Endometrium (tissue), 2 donors: Measurements from ENCODE around the gene WDR35.
"Not testable (repeated sequence)": the region's sequence is repeated elsewhere in the genome, so short reads cannot be mapped to it uniquely, and the experiment has no call there.

Source experiments
- FAIRE-seq: peaks from 2 replicates; lab custom pipeline; 2012; peaks lifted over from hg19 to GRCh38; lab: Jason Lieb, UNC
- donor health status: control.
- donor health status: control.

WDR35 gene

DNA sequence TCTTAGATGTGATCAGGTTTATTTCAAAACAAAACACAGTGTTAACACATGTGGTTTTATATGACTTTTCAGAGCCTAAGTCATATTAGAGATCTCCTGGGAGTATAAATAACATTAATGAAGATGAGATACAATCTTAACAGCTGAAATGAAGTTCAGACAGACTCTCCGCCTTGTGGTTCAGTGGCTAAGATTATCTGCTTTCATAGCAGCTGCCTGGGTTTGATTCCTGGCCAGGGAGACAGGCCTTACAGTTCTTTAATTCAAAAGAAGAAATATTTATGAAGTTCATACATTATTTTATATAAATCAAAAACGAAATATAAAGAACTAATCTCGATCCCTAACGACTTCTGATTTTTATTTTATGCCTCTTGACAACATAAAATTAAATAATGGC is 52.9 kb downstream of the WDR35 start:
- FAIRE-seq = peak; percentile 94

DNA sequence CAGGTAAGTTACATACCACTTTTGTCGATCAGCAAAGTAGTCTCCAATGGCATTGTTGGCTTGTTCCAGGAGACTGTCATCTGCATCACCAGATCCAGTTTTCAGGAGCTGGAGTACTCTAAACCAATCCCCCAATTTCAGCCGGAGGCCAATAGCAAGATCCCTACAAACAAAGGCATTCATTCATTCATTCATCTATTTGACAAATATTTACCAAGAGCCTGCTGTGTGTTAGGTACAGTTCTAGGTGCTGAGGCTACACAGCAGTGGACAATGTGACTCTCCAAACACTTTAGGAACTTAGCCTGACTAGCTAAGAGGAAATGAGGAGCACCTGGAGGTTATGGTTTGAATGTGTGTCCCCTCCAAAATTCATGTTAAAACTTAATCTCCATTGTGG is 53.7 kb downstream of the WDR35 start:
- FAIRE-seq = no peak

DNA sequence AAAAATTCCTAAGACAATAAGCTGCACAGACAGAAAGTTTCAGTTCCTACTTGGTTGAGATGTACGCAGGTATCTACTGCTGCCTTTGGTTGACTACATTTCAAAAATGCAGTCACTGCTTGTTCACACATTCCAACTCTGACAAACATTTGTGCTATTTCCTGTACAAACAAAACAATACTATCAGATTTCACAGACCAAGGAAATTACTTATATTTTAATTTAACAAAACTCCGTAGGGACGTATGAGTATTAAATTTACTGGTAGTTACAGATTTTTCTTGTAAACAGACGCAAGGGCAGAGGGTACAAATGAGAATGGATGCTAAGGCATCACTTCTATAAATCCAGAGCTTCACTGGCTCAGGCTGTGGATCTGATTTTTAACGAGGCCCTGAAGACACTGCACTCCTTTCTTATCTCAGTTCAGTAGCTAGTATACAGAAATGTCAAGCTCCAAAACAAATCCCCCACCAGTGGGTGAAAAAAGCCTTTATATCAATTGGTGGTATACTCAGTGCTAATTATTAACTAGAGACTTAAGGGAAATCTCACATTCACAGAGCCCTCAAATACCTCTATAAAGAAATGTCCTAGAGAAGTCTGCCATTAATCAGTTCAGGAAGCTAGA is 56.4 kb downstream of the WDR35 start:
- peak; percentile 86 for FAIRE-seq

DNA sequence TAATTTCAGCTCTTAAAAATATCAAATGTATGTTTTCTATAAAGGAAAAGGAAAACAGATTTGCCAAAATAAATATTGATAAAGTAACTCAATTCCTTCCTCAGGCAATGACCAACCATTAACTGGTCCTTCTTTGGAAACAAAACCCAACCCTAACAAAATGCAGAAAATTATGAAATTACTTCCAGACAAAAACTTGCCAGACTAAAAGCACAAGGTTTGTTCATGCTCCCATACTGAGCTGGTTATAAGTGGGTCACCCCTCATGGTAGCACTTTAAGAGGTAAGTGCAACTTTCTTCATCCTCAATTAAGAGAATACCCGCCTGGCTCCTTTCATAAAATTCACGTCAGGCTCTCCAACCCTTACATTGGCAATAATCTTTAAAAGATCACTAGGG is 57.0 kb downstream of the WDR35 start:
- FAIRE-seq = no peak

DNA sequence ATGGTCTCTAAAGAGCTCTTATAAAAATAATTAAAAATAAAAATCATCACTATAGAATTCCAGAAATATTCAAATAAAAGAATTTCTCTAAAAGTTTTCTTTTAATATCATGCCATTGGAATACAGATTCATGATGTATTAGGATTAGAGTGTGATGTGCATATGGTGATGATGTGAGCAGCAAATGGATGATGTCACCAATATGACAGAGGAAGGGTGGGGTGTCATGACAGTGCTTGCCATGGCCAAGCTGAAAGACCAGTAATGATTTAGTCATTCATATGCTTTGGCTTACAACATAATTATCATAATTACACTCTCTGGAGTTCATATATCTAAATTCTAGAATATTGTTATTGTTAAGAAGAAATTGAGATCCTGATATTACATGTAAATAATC is 60.7 kb downstream of the WDR35 start:
- no peak for FAIRE-seq

DNA sequence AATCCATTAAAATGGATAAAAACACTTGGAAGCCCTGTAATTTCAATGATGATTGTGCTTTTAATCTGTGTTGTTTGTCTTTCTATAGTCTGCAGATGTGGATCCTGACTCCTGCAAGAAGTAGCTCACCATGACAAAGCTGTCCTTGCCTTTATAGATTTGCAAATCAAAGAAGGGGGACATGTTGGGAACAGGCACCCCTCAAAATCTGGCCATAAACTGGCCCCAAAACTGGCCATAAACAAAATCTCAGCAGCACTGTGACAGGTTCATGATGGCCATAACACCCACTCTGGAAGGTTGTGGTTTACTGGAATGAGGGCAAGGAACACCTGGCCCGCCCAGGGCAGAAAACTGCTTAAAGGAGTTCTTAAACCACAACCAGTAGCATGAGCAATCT is 62.1 kb downstream of the WDR35 start:
- FAIRE-seq = not testable (repeated sequence)

DNA sequence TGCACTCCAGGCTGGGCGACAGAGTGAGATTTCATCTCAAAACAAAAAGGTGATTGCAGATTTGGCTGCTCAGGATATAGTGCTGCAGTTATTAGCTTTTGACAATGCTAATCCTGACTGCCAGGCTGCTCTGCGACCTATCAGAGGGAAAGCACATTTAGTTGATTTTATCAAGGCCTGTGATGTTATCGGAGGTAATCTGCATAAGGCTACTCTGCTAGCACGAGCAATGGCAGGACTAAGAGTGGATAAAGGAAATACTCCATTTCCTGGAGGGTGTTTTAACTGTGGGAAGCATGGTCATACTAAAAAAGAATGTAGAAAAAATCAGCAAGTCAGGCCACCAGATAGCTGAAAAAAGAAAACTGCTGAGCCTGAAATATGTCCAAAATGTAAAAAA is 65.4 kb downstream of the WDR35 start:
- not testable (repeated sequence) for FAIRE-seq

DNA sequence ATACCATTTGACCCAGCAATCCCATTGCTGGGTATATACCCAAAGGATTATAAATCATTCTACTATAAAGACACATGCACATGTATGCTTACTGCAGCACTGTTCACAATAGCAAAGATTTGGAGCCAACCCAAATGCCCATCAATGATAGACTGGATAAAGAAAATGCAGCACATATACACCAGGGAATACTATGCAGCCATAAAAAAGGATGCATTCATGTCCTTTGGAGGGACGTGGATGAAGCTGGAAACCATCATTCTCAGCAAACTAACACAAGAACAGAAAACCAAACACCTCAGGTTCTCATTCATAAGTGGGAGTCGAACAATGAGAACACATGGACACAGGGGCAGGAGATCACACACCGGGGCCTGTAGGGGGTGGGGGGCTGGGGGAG is 67.7 kb downstream of the WDR35 start:
- FAIRE-seq = not testable (repeated sequence)

DNA sequence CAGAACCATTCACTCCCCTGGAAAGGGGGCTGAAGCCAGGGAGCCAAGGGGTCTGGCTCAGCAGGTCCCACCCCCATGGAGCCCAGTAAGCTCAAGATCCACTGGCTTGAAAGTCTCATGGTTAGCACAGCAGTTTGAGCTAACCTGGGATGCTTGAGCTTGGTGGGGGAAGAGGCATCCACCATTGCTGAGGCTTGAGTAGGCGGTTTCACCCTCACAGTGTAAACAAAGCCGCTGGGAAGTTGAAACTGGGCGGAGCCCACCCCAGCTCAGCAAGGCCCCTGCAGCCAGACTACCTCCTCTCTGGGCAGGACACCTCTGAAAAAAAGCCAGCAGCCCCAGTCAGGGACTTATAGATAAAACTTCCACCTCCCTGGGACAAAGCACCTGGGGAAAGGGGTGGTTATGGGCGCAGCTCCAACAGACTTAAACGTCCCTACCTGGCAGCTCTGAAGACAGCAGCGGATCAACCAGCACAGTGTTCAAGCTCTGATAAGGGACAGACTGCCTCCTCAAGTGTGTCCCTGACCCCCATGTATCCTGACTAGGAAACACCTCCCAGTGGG is 73.4 kb downstream of the WDR35 start:
- FAIRE-seq = no peak

DNA sequence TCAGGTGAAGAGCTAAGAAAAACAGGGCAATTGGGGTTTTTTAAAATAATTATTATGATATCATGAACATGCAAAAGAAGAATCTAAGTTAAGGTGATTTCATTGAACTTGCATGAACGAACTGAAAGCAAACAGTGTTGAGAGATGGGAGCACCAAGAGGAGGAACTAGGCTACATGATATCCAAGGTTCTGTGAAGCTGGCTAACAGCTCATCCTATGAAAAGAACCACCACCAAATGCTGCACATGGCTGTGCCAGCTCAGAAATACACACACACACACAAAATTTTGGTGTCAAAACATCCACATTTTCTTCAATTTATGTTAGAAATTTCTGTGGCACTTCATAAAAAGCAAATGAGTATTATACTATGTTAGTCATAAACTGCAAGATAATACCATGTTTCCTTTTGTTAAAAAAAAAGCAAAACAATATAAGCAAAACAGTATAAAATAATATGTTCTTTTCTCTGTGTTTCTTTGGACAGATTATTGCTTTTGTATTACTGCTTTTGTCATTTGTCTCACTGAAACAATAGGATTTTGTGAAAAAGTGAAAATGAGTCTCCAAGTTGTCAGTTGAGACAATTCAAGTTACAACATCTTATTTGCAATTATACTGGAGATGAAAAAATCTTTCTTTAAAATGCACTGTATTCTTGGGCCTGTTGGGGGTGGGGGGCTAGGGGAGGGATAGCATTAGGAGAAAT is 75.5 kb downstream of the WDR35 start:
- no peak for FAIRE-seq

DNA sequence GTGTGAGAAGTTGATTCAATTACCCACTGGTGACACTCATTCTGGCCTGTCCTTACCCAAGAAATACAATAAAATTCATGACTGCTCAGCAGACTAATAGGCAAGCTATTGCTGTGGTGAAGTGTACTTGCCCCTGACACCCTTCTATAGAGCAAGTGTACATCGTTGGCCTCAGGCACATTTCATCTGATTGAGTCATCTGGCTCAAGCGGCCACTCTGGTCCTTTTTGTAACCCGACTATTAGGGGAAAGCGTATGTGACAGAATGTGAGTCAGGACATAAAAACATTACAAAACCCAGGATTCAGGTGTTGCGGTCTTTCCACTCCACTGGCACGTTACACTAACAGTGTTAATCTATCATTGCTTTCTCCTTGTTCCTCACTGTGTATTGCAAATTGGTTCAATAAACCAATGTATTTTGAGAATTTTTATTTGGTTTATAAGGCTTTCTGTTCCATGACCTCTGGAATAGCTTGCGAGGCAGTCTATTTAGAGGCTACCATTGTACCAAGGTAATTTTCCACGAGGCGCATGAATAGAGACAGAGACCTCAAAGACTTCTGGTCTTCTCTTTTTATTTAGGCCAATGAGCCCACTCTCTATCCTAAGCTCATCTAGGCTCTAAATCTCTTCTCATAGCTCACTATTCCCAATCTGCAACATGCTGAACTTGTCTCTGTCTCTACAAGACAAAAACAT is 77.9 kb downstream of the WDR35 start:
- FAIRE-seq = no peak

DNA sequence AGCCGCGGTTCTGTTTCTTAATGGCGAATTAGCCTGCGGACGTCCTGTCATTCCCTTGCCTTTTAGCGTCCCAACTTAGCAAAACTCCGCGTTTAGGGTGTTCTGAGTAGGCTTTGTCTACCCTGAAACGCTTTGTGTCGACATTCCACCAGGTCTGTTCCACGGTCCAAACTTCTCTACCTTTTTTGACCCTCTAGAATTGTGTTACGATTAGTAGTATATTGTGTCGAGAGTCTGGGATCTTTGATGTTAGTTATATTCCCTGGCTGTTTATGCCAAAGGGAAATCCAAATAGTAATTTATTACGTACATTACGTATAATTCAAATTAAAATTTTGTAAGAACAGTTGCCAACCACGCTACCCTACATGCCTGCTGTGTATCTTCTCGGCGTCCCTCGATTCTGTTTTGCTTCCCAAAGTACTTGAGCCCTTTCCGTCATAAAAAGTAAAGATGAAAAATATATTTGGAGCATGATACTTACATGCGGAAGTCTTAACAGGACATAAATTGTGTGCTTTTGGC is 87.6 kb downstream of the WDR35 start:
- FAIRE-seq = no peak

DNA sequence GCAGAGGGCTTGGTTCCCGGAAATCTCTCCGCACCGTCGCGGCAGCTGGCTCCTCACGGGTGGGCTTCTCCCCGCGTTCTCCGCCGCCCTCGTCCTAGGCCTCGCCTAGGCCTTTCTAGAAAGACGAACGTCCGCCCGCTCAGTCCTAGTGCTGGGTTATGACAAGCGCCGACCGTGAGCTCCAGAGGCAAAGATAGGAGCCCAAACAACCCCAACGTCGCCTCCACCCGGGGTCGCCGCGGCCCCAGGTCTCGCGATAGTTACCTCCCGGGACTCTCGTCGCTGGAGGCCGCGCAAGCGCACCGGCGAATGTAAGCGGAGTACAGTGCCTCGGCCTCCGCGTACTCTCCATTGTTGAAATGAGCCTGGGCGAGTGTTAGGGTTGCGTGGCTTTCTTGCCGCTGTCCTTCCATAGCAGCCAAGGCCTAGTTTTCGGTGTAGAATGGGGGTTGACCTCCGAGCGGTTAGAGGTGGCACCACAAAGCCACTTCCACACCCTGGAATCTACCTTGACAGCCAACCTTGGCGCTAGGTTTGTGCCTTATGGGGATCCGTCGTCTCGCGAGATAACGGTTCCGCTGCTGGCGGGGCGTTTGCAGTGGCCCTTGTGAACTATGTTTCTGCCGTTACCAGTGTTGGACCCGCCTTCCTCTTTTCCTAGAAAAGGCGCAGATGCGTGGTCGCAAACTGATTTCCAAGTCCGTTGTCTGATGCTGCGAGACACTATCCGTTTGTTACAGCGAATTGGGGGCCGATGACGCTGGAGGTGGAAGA is 88.3 kb downstream of the WDR35 start, which contains the start of gene TTC32:
TSS of gene TTC32 (minus strand) at position 542 of the 774 bp plus-strand sequence. CDS start at position 413, 129 bp downstream.
- no peak for FAIRE-seq

DNA sequence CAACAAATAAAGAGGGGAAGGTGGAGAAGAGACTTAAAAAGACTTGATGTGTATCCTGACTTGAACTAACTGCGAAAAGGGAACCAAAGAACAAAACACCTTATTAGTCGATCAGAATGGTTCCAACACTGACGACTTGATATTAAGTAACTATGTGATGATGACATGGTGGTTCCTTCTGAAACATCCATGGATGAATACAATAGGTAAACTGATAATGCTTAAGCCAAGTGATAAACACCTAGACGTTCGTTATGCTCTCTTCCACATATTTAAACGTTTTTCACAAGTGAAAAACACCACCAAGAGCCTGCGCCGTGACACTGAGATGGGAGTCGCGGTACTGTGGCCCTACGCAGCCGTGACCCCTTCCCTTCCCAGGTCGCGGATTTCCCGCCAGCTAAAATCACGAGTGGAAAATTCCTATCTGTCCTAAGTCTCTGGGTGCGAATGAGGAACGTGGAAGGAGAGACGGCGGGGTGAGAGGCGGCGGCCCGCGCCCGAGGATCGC is 88.9 kb downstream of the WDR35 start:
- FAIRE-seq = no peak

DNA sequence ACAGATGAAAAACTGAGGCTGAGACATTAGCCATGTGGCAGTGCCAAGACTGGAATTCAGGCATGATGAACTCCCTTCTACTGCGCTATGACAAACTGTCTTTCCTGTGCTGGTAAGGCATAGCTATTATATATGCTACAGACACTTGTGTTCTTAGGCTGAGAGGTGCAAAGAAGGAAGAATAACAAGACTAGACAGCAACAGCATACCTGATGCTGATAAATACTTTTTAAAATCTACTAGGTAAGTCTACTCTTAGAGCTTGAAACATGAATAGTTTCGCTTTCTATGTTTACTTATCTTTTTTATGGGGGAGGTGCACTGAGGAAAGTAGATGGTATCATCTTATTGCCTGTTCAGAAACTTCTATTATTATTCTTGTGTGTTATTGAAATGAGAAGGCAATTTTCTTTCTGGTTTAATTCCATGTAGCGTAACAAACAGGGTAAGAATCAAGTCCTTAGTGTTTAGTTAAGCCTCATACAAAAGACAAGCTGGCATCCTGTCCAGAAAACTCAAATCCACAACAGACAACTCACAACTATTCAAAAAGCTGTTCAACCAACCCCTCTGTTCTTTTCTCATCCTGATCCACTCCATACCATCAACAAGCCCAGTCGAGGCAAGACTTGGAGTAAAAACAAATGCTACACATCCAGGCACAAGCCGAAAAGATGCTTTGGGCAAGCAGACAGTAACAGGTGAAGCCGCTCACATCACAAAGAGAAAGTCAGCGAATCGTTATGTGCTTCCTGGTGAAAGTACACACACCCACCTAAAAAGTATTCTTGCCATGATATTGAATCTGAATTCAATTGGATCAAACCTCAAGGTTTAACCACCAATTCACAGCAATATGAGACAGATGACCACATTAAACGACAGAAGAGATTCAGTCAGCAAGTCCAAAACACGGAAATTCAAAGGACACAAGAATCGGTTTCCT is 89.6 kb downstream of the WDR35 start:
- FAIRE-seq = no peak

DNA sequence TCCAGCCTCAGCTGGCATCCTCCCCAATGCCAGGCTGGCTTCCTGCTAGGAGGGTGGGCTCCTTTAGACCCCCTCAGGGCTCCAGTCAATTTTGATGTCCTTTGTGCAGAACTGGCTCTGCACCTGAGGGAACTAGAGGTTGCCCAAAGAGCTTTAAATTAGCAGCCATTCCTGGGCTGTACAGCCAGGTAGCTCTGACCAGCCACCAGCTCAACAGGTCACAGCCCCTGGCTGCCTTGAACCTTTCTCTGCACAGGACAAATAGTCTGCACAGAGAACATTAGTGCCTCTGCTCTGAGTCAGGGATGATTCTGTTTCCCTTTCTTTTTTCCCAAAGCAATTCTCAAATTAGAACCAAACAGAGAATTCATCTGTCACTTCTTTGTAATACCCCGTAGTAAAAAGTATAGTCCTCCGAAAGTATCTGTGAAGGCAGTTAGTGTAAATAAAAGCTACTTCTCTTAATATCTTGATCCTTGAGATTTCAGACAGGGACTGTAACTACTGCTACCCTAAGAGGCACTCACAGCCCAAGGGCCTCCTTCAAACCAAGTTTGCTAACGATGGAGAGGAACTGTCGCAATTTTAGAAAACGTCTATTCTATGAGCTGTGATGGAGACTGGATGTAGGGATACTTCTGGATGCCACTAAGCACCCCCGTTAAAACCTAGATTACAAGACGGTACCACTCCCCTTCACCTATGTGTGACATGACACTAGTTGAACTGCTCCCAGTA is 91.1 kb downstream of the WDR35 start:
- no peak for FAIRE-seq

DNA sequence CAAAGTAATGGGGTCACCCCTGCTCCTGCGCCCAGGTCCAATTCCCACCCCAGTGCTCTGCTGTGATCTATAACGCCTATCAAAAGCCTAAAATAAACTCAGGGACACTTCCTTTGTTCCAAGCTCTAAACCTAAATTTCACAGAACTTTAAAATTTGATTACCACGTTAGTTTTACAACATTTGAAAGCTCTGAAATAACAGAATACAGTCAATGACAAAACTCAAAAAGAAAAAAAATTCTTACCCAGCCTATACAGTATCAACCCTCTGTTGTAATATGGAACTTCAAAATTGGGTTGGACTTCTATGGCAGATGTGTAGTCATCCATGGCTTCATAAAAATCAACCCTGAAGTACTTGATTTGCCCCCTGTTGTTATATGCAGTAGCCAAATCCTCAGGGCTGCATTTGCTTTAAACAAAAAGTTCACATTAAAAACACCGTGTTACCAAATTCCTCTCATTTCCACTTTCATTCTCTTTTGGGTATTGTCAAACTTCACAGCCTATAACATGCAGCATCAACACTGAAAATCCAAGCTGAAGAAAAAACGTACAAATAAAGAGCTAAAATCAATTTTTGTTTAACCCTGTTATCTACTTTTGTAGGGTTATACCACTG is 92.2 kb downstream of the WDR35 start:
- FAIRE-seq = no peak

DNA sequence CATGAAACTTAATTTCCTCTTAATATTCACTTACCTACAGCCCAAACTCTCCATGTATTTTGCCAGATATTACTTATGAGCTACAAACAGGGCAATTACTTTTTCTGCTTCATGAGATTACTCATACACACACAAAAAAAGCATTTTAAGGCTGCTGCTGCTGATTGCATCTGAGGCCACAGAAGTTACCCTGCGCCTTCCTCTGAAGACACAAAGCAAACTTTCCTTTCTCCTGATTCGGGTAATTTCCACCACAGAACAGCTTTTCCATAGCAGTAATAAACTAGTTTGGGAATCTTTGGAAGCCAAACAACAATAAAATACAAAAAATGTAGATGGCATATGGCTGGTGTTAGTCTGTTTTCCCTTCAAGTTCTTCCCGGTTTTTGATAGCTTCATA is 94.4 kb downstream of the WDR35 start:
- FAIRE-seq = no peak

DNA sequence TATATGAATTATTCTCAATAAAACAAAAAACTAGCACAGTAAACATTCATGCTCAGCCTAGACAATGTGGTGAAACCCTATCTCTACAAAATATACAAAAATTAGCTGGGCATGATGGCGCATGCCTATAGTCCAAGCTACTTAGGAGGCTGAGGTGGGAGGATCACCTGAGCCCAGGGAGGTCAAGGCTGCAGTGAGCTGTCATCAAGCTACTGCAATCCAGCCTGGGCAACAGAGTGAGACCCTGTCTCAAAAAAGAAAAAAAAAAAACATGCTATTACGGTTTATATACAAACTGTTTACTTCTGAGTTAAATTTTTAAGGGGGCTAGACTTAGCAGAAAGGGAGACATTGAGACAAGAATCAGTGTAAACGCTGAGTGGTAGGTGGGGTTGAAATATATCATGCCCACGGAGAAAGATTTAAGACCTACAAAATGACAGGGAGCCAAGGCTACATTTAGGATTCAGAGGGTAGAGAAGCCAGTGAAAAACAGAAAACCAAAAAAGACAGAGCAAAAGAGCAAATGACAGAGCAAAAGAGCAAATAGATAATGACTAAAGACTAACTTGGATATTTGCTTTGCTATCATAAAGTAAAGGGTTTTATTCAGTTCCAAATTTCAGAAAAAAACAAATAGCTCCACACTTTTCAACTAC is 95.6 kb downstream of the WDR35 start:
- FAIRE-seq = no peak
